Activated CD8-positive, alpha-beta T cell treated with anti-CD3 and anti-CD28 coated beads for 36 hours (primary cell): Measurements from ENCODE around the gene ANKFN1. TPM values are rescaled to one million over a fixed set of nuclear protein-coding genes. Genes with fewer than 3 reads are reported as not detected.

Source experiments
- ATAC-seq: fragments of 200-7000 bp; cut with Tn5 transposase; one replicate; pipeline ENCODE4 v1.10.0; 2021; ENCODE audit warnings: mild to moderate bottlenecking, moderate library complexity
- CTCF ChIA-PET: fragments of 350-600 bp; sonication (Branson Sonifier 250); formaldehyde crosslinking; loops from one replicate; lab custom pipeline; 2021; ENCODE audit warnings: antibody characterized with exemption; lab: Charles Lee
- POLR2A ChIA-PET: fragments of 350-600 bp; sonication (Branson Sonifier 250); formaldehyde crosslinking; loops from one replicate; lab custom pipeline; 2021; ENCODE audit warnings: antibody characterized with exemption; lab: Charles Lee
- DNase-seq: peaks from one replicate; pipeline ENCODE4 v3.0.0-alpha.2; 2020
- H3K27ac Mint-ChIP-seq: one replicate; pipeline ENCODE4 v1.8.0; 2021; ENCODE audit warnings: mild to moderate bottlenecking, mixed read lengths
- H3K27me3 Mint-ChIP-seq: one replicate; pipeline ENCODE4 v1.8.0; 2021; ENCODE audit warnings: mixed read lengths
- H3K36me3 Mint-ChIP-seq: one replicate; pipeline ENCODE4 v1.8.0; 2021; ENCODE audit warnings: low read depth, mixed read lengths
- H3K4me1 Mint-ChIP-seq: one replicate; pipeline ENCODE4 v1.8.0; 2021; ENCODE audit warnings: low read depth, mixed read lengths
- H3K4me3 Mint-ChIP-seq: one replicate; pipeline ENCODE4 v1.8.0; 2021; ENCODE audit warnings: mild to moderate bottlenecking, moderate library complexity, mixed read lengths
- H3K9me3 Mint-ChIP-seq: one replicate; pipeline ENCODE4 v1.8.0; 2021; ENCODE audit warnings: mixed read lengths
- CTCF ChIP-seq: fragments of 200-600 bp; IDR thresholded peaks from one replicate; pipeline ENCODE4 v1.8.0; 2022; ENCODE audit warnings: antibody characterized with exemption, mild to moderate bottlenecking
- intact Hi-C: fragments of 100-400 bp; cut with micrococcal nuclease; formaldehyde crosslinking; loops from one replicate; pipeline ENCODE4 v1.10.0; 2022
- total RNA-seq, 2 experiments: library from RNA; stranded (reverse); gene quantifications; one replicate each; pipeline ENCODE4 v1.2.3, GENCODE V29; 2021

The ANKFN1 gene
- total RNA-seq, 2 experiments from 2014 or later, result not detected

DNA sequence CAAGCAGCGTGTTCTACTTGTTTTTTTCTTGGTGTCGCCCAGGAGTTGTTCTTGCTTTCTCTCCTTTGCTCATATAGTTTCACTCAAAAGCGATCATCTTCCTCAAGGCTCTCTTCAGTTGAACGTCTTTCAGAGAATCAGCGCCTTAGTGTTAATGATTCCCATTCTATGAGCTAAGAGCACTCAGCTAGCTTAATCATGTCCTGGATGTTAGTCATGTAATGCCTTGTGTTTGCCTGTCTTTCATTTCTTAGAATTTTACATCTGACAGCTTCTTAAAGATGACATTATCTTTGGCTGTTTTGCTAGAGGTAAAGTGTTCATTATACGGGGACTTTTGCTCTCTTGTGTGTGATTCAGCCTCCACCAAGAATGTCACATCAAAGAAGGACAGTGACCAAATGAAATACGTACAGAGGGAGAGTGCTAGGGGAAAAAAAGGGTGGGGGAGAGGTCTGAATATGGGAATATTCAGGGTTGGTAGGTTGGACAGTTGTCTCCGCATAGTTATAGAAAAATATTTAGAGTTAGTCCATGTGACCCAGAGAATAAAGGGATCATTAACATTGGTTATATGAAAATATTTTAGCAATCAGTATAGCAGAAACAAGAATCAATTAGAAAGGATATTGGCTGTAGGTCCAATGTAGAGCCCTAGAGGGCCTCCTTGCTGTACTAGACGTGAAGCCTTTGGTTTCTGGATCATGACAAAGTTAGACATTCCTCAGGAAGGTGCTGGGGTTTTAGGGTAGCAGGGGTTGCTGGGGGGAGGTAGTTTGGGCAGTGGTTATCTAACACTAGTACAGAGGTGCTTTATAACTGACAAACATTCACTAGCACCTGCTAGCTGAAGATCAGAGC, 31.9 kb upstream of the ANKFN1 start:
- CTCF ChIA-PET, result no interaction called here
- H3K4me1 Mint-ChIP-seq, result no peaks in the 10 kb centered on the region
- no peak overlapping the region for H3K4me3 Mint-ChIP-seq
- POLR2A ChIA-PET, result no interaction called here
- H3K36me3 Mint-ChIP-seq, result no peaks in the 10 kb centered on the region
- no peak for TF ChIP-seq CTCF
- intact Hi-C loops, result loop anchor here (10.0 kb wide), 1 partner anchor 193 kb away; no protein-coding TSS in a partner anchor
- H3K27ac Mint-ChIP-seq, result no peak overlapping the region
- no peak for DNase-seq
- H3K9me3 Mint-ChIP-seq, result no peaks in the 10 kb centered on the region
- no peak for ATAC-seq
- H3K27me3 Mint-ChIP-seq, result no peaks in the 10 kb centered on the region

DNA sequence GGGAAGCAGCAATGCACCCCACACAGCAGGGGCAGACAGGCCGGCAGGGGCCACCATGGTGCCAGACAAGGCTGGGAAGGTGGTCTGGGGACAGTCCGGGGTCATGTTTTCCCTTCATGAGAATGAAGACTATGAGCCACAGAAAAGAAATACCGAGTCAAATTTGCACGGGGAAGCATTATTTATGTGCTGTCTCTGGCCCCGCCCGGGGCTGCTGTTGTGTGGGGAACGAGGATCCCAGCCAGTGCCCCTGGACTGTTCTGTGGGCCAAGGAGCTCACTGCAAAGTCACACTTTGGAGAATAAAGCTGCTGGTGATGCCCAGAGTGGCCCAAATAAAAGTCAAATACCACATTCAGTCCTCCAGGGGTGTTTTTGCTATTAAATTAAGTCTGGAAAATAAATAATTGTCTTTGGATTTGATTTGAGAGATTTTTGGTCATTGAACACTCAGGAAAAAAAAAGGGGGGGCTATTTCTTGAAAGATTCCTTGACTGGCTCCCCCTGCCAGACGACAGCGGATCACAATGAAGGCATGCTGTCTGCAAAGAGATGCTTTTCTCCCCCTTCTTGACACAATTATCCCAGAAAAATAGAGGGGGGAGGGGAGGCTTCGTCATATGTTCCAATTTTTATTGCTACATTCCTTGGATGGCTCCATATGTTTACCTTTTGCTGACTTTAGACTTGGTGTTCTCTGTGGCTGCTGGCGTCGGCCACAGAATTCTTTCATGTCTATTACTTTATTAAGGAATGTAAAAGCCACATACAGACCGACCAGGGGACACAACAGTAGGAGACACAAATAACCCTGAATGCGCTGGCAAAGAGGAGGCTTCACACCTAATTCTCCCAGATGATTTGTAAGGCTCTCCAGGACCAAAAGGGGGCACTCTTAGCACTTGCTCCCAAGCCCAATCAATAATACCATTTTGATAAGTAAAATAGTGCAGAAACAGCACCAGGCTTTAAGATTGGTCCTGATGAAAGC, 27.1 kb upstream of the ANKFN1 start:
- ATAC-seq, result no peak
- peak; percentile 28 for DNase-seq
- no peaks in the 10 kb centered on the region for H3K4me1 Mint-ChIP-seq
- intact Hi-C loops, result loop anchor here (10.0 kb wide), 1 partner anchor 189 kb away; no protein-coding TSS in a partner anchor
- no peaks in the 10 kb centered on the region for H3K36me3 Mint-ChIP-seq
- H3K9me3 Mint-ChIP-seq, result no peaks in the 10 kb centered on the region
- ChIA-PET CTCF (interaction anchor here (1.0 to 2.7 kb wide), 5 partner anchors 38 to 199 kb away, joined by 3 to 9 read pairs (median 4); no protein-coding TSS in a partner anchor), POLR2A (no interaction called here)
- no peak overlapping the region for H3K4me3 Mint-ChIP-seq
- H3K27me3 Mint-ChIP-seq, result no peaks in the 10 kb centered on the region
- no peak overlapping the region for H3K27ac Mint-ChIP-seq
- TF ChIP-seq CTCF, result peak; percentile 62

DNA sequence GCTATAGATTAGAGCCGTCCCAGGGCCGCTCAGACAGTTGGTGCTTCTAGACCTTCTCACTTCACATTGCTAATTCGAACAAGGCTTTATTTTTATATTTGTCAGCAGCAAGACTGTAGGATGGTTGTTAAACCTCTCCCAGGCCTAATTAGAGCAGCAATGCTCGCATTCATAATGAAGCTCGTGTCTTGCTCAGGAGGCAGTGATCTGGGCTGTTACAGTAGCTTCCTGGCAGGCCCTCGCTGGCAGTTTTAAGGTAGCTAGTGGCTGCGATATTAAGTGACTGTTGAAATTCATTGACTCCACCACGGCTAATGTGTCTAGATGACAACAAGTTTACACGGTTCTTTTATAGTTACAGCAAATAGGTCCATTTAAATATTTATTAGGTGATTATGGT, 23.2 kb upstream of the ANKFN1 start:
- POLR2A ChIA-PET, result interaction anchor here (0.7 to 1.0 kb wide), 2 partner anchors 10 to 671 kb away, joined by 3 to 4 read pairs; no protein-coding TSS in a partner anchor
- intact Hi-C loops, result no loop called here
- DNase-seq, result no peak
- CTCF ChIA-PET, result interaction anchor here (0.9 kb wide), 1 partner anchor 12 kb away, joined by 4 read pairs; no protein-coding TSS in a partner anchor
- TF ChIP-seq CTCF, result no peak
- Mint-ChIP-seq H3K4me3 (no peak overlapping the region), H3K27me3 (no peaks in the 10 kb centered on the region), H3K9me3 (no peaks in the 10 kb centered on the region), H3K27ac (no peak overlapping the region), H3K36me3 (no peaks in the 10 kb centered on the region), H3K4me1 (no peaks in the 10 kb centered on the region)
- no peak for ATAC-seq

DNA sequence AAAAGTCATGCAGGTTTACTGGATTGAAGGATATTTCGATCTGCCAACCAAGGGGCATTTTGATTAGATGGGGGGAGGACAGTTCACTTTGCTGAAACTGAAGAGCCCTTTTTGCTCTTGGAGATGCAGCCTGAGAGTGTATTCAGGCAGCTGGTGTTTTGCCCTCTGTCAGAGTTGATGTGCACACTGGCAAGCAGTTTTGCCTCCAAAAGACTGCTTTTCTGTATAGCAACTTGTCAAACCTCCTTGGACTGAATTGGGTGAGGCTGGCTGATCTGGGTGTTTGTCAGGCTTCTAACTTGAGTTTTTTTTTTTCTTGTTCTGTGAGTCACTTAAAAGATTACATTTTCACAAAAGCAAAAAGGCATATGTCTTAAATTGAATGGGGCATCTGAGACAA, 22.6 kb upstream of the ANKFN1 start:
- ChIA-PET CTCF (no interaction called here), POLR2A (interaction anchor here (0.7 kb wide), 1 partner anchor 670 kb away, joined by 4 read pairs; no protein-coding TSS in a partner anchor)
- Mint-ChIP-seq H3K27ac (no peak overlapping the region), H3K4me1 (no peaks in the 10 kb centered on the region), H3K27me3 (no peaks in the 10 kb centered on the region), H3K4me3 (no peak overlapping the region), H3K9me3 (no peaks in the 10 kb centered on the region), H3K36me3 (no peaks in the 10 kb centered on the region)
- intact Hi-C loops, result no loop called here
- DNase-seq, result no peak
- TF ChIP-seq CTCF, result no peak
- ATAC-seq, result no peak
